HEK293 (cell line): ENCODE data around the gene NEK7.

Experiments used
- CTCF ChIA-PET: fragments of 350-600 bp; formaldehyde crosslinking; extraction: SDS; loops from one replicate; lab custom pipeline; 2021; ENCODE audit warnings: antibody characterized with exemption; lab: Yijun Ruan, JAX
- POLR2A ChIA-PET: fragments of 300-600 bp; formaldehyde crosslinking; extraction: SDS; loops from one replicate; lab custom pipeline; 2020; ENCODE audit warnings: antibody characterized with exemption, inconsistent platforms; lab: Yijun Ruan, JAX
- H3K27ac ChIP-seq: fragments of 200-500 bp; sonication (Bioruptor generic); 2 replicates; pipeline ENCODE4 v1.5.1; 2014; ENCODE audit warnings: low read depth, low read length, control low read depth, inconsistent platforms; ENCODE audit errors: extremely low read depth
- H3K36me3 ChIP-seq, 2 experiments: fragments of 200-500 bp in 1 of 2; sonication (Bioruptor generic) in 1 of 2; 1 replicate in 1 of 2; 2 replicates in 1 of 2; pipeline ENCODE4 v1.5.1; 2014 to 2017; ENCODE audit warnings: inconsistent platforms in 2 of 2, low read length in 2 of 2; ENCODE audit not compliant: control insufficient read depth in 2 of 2, insufficient read depth in 1 of 2
- H3K4me1 ChIP-seq: fragments of 200-500 bp; sonication (Bioruptor generic); 2 replicates; pipeline ENCODE4 v1.5.1; 2014; ENCODE audit warnings: mild to moderate bottlenecking, low read length, inconsistent platforms; ENCODE audit not compliant: control insufficient read depth, insufficient read depth
- H3K4me3 ChIP-seq: 2 replicates; pipeline ENCODE4 v1.5.1; 2011; ENCODE audit warnings: low read depth, mild to moderate bottlenecking, control low read depth, low read length, moderate library complexity
- H3K9me3 ChIP-seq: fragments of 200-500 bp; sonication (Bioruptor generic); 2 replicates; pipeline ENCODE4 v1.5.1; 2014; ENCODE audit warnings: low read depth, low read length, inconsistent platforms; ENCODE audit not compliant: control insufficient read depth, insufficient read depth
- FEZF1 ChIP-seq: fragments of 450-650 bp; formaldehyde crosslinking; IDR thresholded peaks from 2 replicates; pipeline ENCODE4 v1.5.1; 2016; ENCODE audit warnings: missing biosample characterization, missing genetic modification characterization
- OSR2 ChIP-seq: fragments of 450-650 bp; formaldehyde crosslinking; IDR thresholded peaks from 2 replicates; pipeline ENCODE4 v1.5.1; 2016; ENCODE audit warnings: missing biosample characterization, missing genetic modification characterization
- YY2 ChIP-seq: fragments of 450-650 bp; formaldehyde crosslinking; IDR thresholded peaks from 2 replicates; pipeline ENCODE4 v1.5.1; 2016; ENCODE audit warnings: missing biosample characterization, missing genetic modification characterization
- ZBTB6 ChIP-seq: fragments of 450-650 bp; formaldehyde crosslinking; IDR thresholded peaks from 2 replicates; pipeline ENCODE4 v1.5.1; 2017; ENCODE audit warnings: missing biosample characterization, missing genetic modification characterization
- ZNF19 ChIP-seq: fragments of 450-650 bp; formaldehyde crosslinking; IDR thresholded peaks from 2 replicates; pipeline ENCODE4; 2016; ENCODE audit warnings: missing biosample characterization, missing genetic modification characterization, low read depth
- ZNF202 ChIP-seq: fragments of 450-650 bp; formaldehyde crosslinking; IDR thresholded peaks from 2 replicates; pipeline ENCODE4 v1.5.1; 2016; ENCODE audit warnings: missing biosample characterization, missing genetic modification characterization, borderline replicate concordance
- ZNF302 ChIP-seq: fragments of 450-650 bp; formaldehyde crosslinking; IDR thresholded peaks from 2 replicates; pipeline ENCODE4 v1.5.1; 2016; ENCODE audit warnings: missing biosample characterization, missing genetic modification characterization, low read depth
- ZNF48 ChIP-seq: fragments of 450-650 bp; formaldehyde crosslinking; IDR thresholded peaks from 2 replicates; pipeline ENCODE4 v1.5.1; 2016; ENCODE audit warnings: missing biosample characterization, missing genetic modification characterization
- ZNF513 ChIP-seq: fragments of 450-650 bp; IDR thresholded peaks from 2 replicates; pipeline ENCODE4 v1.5.1; 2018; ENCODE audit warnings: missing biosample characterization, missing genetic modification characterization
- ZNF558 ChIP-seq: fragments of 450-650 bp; formaldehyde crosslinking; IDR thresholded peaks from 2 replicates; pipeline ENCODE4 v1.5.1; 2016; ENCODE audit warnings: missing biosample characterization, missing genetic modification characterization
- ZNF580 ChIP-seq: fragments of 450-650 bp; formaldehyde crosslinking; IDR thresholded peaks from 2 replicates; pipeline ENCODE4 v1.5.1; 2016; ENCODE audit warnings: missing biosample characterization, missing genetic modification characterization
- ZNF596 ChIP-seq: fragments of 450-650 bp; IDR thresholded peaks from 2 replicates; pipeline ENCODE4 v1.5.0; 2018; ENCODE audit warnings: missing biosample characterization, mild to moderate bottlenecking, missing genetic modification characterization, moderate library complexity
- ZNF677 ChIP-seq: fragments of 450-650 bp; IDR thresholded peaks from 2 replicates; pipeline ENCODE4 v1.5.0; 2018; ENCODE audit warnings: missing biosample characterization, mild to moderate bottlenecking, missing genetic modification characterization, moderate library complexity
- ZNF837 ChIP-seq: fragments of 450-650 bp; formaldehyde crosslinking; IDR thresholded peaks from 2 replicates; pipeline ENCODE4 v1.5.1; 2016; ENCODE audit warnings: missing biosample characterization, missing genetic modification characterization
- ZSCAN16 ChIP-seq: fragments of 450-650 bp; formaldehyde crosslinking; IDR thresholded peaks from 2 replicates; pipeline ENCODE4 v1.5.1; 2016; ENCODE audit warnings: missing biosample characterization, missing genetic modification characterization
- TF ChIP-seq, protein P1 (sequence below): IDR thresholded peaks from 2 replicates; pipeline ENCODE4 v1.6.1; 2011; ENCODE audit warnings: mild to moderate bottlenecking, low read depth, low read length, borderline replicate concordance
- TF ChIP-seq, protein P2 (sequence below): fragments of 450-650 bp; formaldehyde crosslinking; IDR thresholded peaks from 2 replicates; pipeline ENCODE4 v1.5.1; 2016; ENCODE audit warnings: missing biosample characterization, missing genetic modification characterization
- TF ChIP-seq, protein P3 (sequence below): fragments of 450-650 bp; formaldehyde crosslinking; IDR thresholded peaks from 2 replicates; pipeline ENCODE4 v1.5.1; 2016; ENCODE audit warnings: missing biosample characterization, missing genetic modification characterization
- TF ChIP-seq, protein P4 (sequence below): fragments of 450-650 bp; formaldehyde crosslinking; IDR thresholded peaks from 2 replicates; pipeline ENCODE4 v1.5.1; 2016; ENCODE audit warnings: missing biosample characterization, missing genetic modification characterization

NEK7 gene

DNA sequence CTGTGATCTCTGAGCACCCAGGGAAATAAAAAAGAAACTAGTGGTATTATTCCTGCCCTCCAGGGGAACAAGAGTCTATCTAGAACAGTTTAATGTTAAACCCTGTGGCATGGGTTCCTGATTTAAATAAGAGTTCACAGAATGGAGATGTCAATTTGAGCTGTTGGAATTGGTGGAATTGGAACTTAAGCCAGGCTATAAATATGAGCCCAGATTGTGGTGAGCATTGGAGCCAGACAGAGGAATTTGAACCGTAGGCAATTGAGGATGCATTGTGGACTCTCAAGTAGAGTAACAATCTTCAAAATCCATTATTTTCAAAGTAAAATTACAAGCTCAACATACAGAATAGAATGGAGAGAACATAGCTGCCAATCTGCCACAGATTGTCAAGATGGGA lies 98.2 kb downstream of the NEK7 start (continued):
- TF ChIP-seq, protein P1, sequence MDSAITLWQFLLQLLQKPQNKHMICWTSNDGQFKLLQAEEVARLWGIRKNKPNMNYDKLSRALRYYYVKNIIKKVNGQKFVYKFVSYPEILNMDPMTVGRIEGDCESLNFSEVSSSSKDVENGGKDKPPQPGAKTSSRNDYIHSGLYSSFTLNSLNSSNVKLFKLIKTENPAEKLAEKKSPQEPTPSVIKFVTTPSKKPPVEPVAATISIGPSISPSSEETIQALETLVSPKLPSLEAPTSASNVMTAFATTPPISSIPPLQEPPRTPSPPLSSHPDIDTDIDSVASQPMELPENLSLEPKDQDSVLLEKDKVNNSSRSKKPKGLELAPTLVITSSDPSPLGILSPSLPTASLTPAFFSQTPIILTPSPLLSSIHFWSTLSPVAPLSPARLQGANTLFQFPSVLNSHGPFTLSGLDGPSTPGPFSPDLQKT = no peak
- TF ChIP-seq OSR2 (tag by site-specific recombination) (no peak), ZNF677 (tag by site-specific recombination) (no peak), ZNF48 (tag by site-specific recombination) (no peak)
- TF ChIP-seq, protein P2, sequence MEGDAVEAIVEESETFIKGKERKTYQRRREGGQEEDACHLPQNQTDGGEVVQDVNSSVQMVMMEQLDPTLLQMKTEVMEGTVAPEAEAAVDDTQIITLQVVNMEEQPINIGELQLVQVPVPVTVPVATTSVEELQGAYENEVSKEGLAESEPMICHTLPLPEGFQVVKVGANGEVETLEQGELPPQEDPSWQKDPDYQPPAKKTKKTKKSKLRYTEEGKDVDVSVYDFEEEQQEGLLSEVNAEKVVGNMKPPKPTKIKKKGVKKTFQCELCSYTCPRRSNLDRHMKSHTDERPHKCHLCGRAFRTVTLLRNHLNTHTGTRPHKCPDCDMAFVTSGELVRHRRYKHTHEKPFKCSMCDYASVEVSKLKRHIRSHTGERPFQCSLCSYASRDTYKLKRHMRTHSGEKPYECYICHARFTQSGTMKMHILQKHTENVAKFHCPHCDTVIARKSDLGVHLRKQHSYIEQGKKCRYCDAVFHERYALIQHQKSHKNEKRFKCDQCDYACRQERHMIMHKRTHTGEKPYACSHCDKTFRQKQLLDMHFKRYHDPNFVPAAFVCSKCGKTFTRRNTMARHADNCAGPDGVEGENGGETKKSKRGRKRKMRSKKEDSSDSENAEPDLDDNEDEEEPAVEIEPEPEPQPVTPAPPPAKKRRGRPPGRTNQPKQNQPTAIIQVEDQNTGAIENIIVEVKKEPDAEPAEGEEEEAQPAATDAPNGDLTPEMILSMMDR (tag by site-specific recombination) = no peak
- TF ChIP-seq, all 188 proteins: peak for 0

GRCh38 chr1:198255784-198256183 lies 99.0 kb downstream of the NEK7 start:
- TF ChIP-seq ZNF19 (tag by site-specific recombination) = no peak
- TF ChIP-seq ZNF513 (tag by site-specific recombination) = no peak
- TF ChIP-seq ZNF596 = no peak
- no peak for TF ChIP-seq ZNF302 (tag by site-specific recombination)
- no peak for TF ChIP-seq FEZF1 (tag by site-specific recombination)
- TF ChIP-seq ZSCAN16 (tag by site-specific recombination) = no peak
- TF ChIP-seq ZNF837 (tag by site-specific recombination) = no peak
- TF ChIP-seq, protein P3, sequence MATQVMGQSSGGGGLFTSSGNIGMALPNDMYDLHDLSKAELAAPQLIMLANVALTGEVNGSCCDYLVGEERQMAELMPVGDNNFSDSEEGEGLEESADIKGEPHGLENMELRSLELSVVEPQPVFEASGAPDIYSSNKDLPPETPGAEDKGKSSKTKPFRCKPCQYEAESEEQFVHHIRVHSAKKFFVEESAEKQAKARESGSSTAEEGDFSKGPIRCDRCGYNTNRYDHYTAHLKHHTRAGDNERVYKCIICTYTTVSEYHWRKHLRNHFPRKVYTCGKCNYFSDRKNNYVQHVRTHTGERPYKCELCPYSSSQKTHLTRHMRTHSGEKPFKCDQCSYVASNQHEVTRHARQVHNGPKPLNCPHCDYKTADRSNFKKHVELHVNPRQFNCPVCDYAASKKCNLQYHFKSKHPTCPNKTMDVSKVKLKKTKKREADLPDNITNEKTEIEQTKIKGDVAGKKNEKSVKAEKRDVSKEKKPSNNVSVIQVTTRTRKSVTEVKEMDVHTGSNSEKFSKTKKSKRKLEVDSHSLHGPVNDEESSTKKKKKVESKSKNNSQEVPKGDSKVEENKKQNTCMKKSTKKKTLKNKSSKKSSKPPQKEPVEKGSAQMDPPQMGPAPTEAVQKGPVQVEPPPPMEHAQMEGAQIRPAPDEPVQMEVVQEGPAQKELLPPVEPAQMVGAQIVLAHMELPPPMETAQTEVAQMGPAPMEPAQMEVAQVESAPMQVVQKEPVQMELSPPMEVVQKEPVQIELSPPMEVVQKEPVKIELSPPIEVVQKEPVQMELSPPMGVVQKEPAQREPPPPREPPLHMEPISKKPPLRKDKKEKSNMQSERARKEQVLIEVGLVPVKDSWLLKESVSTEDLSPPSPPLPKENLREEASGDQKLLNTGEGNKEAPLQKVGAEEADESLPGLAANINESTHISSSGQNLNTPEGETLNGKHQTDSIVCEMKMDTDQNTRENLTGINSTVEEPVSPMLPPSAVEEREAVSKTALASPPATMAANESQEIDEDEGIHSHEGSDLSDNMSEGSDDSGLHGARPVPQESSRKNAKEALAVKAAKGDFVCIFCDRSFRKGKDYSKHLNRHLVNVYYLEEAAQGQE (tag by site-specific recombination) = no peak
- no peak for TF ChIP-seq ZNF580
- no peak for TF ChIP-seq ZNF558
- TF ChIP-seq ZBTB6 = no peak
- no peak for TF ChIP-seq ZNF202 (tag by site-specific recombination)
- no peak for TF ChIP-seq YY2
- TF ChIP-seq, protein P4, sequence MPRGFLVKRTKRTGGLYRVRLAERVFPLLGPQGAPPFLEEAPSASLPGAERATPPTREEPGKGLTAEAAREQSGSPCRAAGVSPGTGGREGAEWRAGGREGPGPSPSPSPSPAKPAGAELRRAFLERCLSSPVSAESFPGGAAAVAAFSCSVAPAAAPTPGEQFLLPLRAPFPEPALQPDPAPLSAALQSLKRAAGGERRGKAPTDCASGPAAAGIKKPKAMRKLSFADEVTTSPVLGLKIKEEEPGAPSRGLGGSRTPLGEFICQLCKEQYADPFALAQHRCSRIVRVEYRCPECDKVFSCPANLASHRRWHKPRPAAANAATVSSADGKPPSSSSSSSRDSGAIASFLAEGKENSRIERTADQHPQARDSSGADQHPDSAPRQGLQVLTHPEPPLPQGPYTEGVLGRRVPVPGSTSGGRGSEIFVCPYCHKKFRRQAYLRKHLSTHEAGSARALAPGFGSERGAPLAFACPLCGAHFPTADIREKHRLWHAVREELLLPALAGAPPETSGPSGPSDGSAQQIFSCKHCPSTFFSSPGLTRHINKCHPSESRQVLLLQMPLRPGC = no peak
- no peaks in the 10 kb centered on the region for H3K4me1 ChIP-seq
- no peak overlapping the region for H3K4me3 ChIP-seq
- ChIA-PET CTCF (no interaction called here), POLR2A (no interaction called here)
- no peak overlapping the region for H3K27ac ChIP-seq
- no peaks in the 10 kb centered on the region for H3K9me3 ChIP-seq
- H3K36me3 ChIP-seq = no peaks in the 10 kb centered on the region
